ENCODE measurements around the gene CACNA1C. TPM values are rescaled to one million over a fixed set of nuclear protein-coding genes. Genes with fewer than 3 reads are reported as not detected.

CACNA1C gene
- total RNA-seq, 2 experiments from 2014 or later, result 0.05 to 0.08 TPM

- Mint-ChIP-seq H3K27me3 (peaks cover 33% of the 10 kb centered on the region), H3K4me3 (no peak overlapping the region), H3K4me1 (ENCODE audit: low read depth) (peaks cover 12% of the 10 kb centered on the region), H3K36me3 (ENCODE audit: low read depth) (no peaks in the 10 kb centered on the region), H3K9me3 (no peaks in the 10 kb centered on the region), H3K27ac (no peak overlapping the region)
- no peak overlapping the region for H3K4me3 ChIP-seq (ENCODE audit: low read length)
- ChIA-PET CTCF (no interaction called here), POLR2A (no interaction called here)
- H3K27me3 ChIP-seq (ENCODE audit: control insufficient read depth in 1 of 2, insufficient read depth in 2 of 2, low read length in 2 of 2), result peaks cover 3 to 9% of the 10 kb centered on the region in 2 experiments
- TF ChIP-seq, protein P1, sequence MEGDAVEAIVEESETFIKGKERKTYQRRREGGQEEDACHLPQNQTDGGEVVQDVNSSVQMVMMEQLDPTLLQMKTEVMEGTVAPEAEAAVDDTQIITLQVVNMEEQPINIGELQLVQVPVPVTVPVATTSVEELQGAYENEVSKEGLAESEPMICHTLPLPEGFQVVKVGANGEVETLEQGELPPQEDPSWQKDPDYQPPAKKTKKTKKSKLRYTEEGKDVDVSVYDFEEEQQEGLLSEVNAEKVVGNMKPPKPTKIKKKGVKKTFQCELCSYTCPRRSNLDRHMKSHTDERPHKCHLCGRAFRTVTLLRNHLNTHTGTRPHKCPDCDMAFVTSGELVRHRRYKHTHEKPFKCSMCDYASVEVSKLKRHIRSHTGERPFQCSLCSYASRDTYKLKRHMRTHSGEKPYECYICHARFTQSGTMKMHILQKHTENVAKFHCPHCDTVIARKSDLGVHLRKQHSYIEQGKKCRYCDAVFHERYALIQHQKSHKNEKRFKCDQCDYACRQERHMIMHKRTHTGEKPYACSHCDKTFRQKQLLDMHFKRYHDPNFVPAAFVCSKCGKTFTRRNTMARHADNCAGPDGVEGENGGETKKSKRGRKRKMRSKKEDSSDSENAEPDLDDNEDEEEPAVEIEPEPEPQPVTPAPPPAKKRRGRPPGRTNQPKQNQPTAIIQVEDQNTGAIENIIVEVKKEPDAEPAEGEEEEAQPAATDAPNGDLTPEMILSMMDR (IDR thresholded peaks at IDR 0.05), result no peak
- peaks cover 8% of the 10 kb centered on the region for H3K4me1 ChIP-seq (ENCODE audit: insufficient read depth, low read length)
- no peaks in the 10 kb centered on the region for H3K9me3 ChIP-seq (ENCODE audit: control insufficient read depth in 1 of 2, insufficient read depth in 1 of 2, low read length in 2 of 2)
- H3K27ac ChIP-seq (ENCODE audit: low read depth in 1 of 2, low read length in 2 of 2), result no peak overlapping the region
- intact Hi-C loops (cut with DNase I, micrococcal nuclease), result no loop called here
- H3K36me3 ChIP-seq (ENCODE audit: insufficient read depth, low read length), result no peaks in the 10 kb centered on the region
- ATAC-seq (ENCODE audit: poor library complexity), result no peak
- DNase-seq, result no peak
Observed at GRCh38 chr12:2733493-2734355, 680.9 kb downstream of the CACNA1C start.

DNA sequence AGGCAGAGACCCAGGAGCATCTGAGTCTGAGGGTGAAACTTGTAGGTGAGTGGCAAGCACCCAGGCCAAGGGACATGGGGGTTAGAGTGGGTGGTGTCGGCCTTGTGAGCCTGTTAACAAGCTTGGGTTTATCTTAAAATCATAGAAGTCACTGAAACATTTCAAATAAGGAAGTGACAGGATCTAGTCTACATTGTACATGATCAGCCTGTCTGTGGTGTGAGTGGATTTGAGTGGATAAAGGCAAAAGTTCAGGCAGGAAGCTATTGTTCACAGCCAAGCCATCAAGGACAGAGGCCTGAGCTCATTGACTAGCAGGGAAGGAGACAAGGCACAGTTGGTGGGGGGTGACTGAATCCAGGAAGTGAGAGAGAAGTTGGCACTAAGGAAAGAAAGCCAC lies 682.6 kb downstream of the CACNA1C start:
- POLR2A ChIA-PET, result no interaction called here
- CTCF ChIA-PET, result no interaction called here
- no peak overlapping the region for H3K27ac ChIP-seq (ENCODE audit: low read depth in 1 of 2, low read length in 2 of 2)
- Mint-ChIP-seq H3K36me3 (ENCODE audit: low read depth) (no peaks in the 10 kb centered on the region), H3K27ac (no peak overlapping the region), H3K27me3 (peaks cover 33% of the 10 kb centered on the region), H3K4me1 (ENCODE audit: low read depth) (peaks cover 12% of the 10 kb centered on the region), H3K4me3 (no peak overlapping the region), H3K9me3 (no peaks in the 10 kb centered on the region)
- peaks cover 8% of the 10 kb centered on the region for H3K4me1 ChIP-seq (ENCODE audit: insufficient read depth, low read length)
- DNase-seq, result no peak
- ATAC-seq (ENCODE audit: poor library complexity), result no peak
- H3K36me3 ChIP-seq (ENCODE audit: insufficient read depth, low read length), result no peaks in the 10 kb centered on the region
- TF ChIP-seq, protein P1 (IDR thresholded peaks at IDR 0.05), result no peak
- peaks cover 3 to 9% of the 10 kb centered on the region in 2 experiments for H3K27me3 ChIP-seq (ENCODE audit: control insufficient read depth in 1 of 2, insufficient read depth in 2 of 2, low read length in 2 of 2)
- H3K9me3 ChIP-seq (ENCODE audit: control insufficient read depth in 1 of 2, insufficient read depth in 1 of 2, low read length in 2 of 2), result no peaks in the 10 kb centered on the region
- intact Hi-C loops (cut with DNase I, micrococcal nuclease), result no loop called here
- no peak overlapping the region for H3K4me3 ChIP-seq (ENCODE audit: low read length)

- Mint-ChIP-seq H3K27me3 (peaks cover 22% of the 10 kb centered on the region), H3K9me3 (no peaks in the 10 kb centered on the region), H3K4me3 (no peak overlapping the region), H3K4me1 (ENCODE audit: low read depth) (peaks cover 6% of the 10 kb centered on the region), H3K27ac (no peak overlapping the region), H3K36me3 (ENCODE audit: low read depth) (no peaks in the 10 kb centered on the region)
- no peaks in the 10 kb centered on the region for H3K9me3 ChIP-seq (ENCODE audit: control insufficient read depth in 1 of 2, insufficient read depth in 1 of 2, low read length in 2 of 2)
- H3K27me3 ChIP-seq (ENCODE audit: control insufficient read depth in 1 of 2, insufficient read depth in 2 of 2, low read length in 2 of 2), result peaks cover 3 to 7% of the 10 kb centered on the region in 2 experiments
- no peak overlapping the region for H3K27ac ChIP-seq (ENCODE audit: low read depth in 1 of 2, low read length in 2 of 2)
- CTCF ChIA-PET, result no interaction called here
- H3K4me3 ChIP-seq (ENCODE audit: low read length), result no peak overlapping the region
- intact Hi-C loops (cut with DNase I, micrococcal nuclease), result no loop called here
- TF ChIP-seq, protein P1 (IDR thresholded peaks at IDR 0.05), result no peak
- POLR2A ChIA-PET, result no interaction called here
- DNase-seq, result no peak
- no peaks in the 10 kb centered on the region for H3K36me3 ChIP-seq (ENCODE audit: insufficient read depth, low read length)
- H3K4me1 ChIP-seq (ENCODE audit: insufficient read depth, low read length), result no peaks in the 10 kb centered on the region
- no peak for ATAC-seq (ENCODE audit: poor library complexity)
Observed at GRCh38 chr12:2737656-2738241, 685.0 kb downstream of the CACNA1C start.

All from CD4-positive, alpha-beta T cell (primary cell).